ENCODE measurements around the gene SFT2D1. TPM values are rescaled to one million over a fixed set of nuclear protein-coding genes. Genes with fewer than 3 reads are reported as not detected.
A peak's percentile ranks its signal among the peaks of the same experiment; 100 is the strongest.

The SFT2D1 gene
- total RNA-seq, 1 donor from 2014 or later: 29.8 TPM

- Mint-ChIP-seq H3K9me3 (ENCODE audit: low read depth) (peaks cover 11% of the 10 kb centered on the region), H3K36me3 (ENCODE audit: insufficient read depth) (peaks cover under 1% of the 10 kb centered on the region), H3K27ac (no peak overlapping the region), H3K27me3 (no peaks in the 10 kb centered on the region), H3K4me1 (ENCODE audit: low read depth) (peaks cover 7% of the 10 kb centered on the region), H3K4me3 (ENCODE audit: low read depth) (no peak overlapping the region)
- DNase-seq (ENCODE audit: low spot score, unreplicated experiment): no peak
- TF ChIP-seq CTCF (IDR thresholded peaks at IDR 0.05; ENCODE audit: unreplicated experiment): no peak
Observed at GRCh38 chr6:166354143-166354542, 11.8 kb upstream of the SFT2D1 start.

- Mint-ChIP-seq H3K36me3 (ENCODE audit: insufficient read depth) (peaks cover 1% of the 10 kb centered on the region), H3K9me3 (ENCODE audit: low read depth) (peaks cover 13% of the 10 kb centered on the region), H3K4me3 (ENCODE audit: low read depth) (no peak overlapping the region), H3K27me3 (no peaks in the 10 kb centered on the region), H3K4me1 (ENCODE audit: low read depth) (peaks cover 7% of the 10 kb centered on the region), H3K27ac (no peak overlapping the region)
- DNase-seq (ENCODE audit: low spot score, unreplicated experiment): no peak
- TF ChIP-seq CTCF (IDR thresholded peaks at IDR 0.05; ENCODE audit: unreplicated experiment): no peak
Observed at GRCh38 chr6:166353507-166353906, 11.2 kb upstream of the SFT2D1 start.

GRCh38 chr6:166352923-166353322 lies 10.6 kb upstream of the SFT2D1 start:
- H3K4me3 Mint-ChIP-seq (ENCODE audit: low read depth): no peak overlapping the region
- H3K27me3 Mint-ChIP-seq: peaks cover under 1% of the 10 kb centered on the region

GRCh38 chr6:166351715-166352285 lies 9.5 kb upstream of the SFT2D1 start:
- Mint-ChIP-seq H3K27me3 (peaks cover 10% of the 10 kb centered on the region), H3K4me1 (ENCODE audit: low read depth) (peaks cover 7% of the 10 kb centered on the region), H3K36me3 (ENCODE audit: insufficient read depth) (peaks cover 1% of the 10 kb centered on the region), H3K4me3 (ENCODE audit: low read depth) (peak overlapping the region; percentile 35), H3K9me3 (ENCODE audit: low read depth) (peaks cover 13% of the 10 kb centered on the region), H3K27ac (no peak overlapping the region)
- no peak for DNase-seq (ENCODE audit: low spot score, unreplicated experiment)
- no peak for TF ChIP-seq CTCF (IDR thresholded peaks at IDR 0.05; ENCODE audit: unreplicated experiment)

More at GRCh38 chr6:166352923-166353322, 10.6 kb upstream of the SFT2D1 start:
- H3K36me3 Mint-ChIP-seq (ENCODE audit: insufficient read depth): peaks cover 1% of the 10 kb centered on the region
- peaks cover 13% of the 10 kb centered on the region for H3K9me3 Mint-ChIP-seq (ENCODE audit: low read depth)
- H3K27ac Mint-ChIP-seq: no peak overlapping the region
- TF ChIP-seq CTCF (IDR thresholded peaks at IDR 0.05; ENCODE audit: unreplicated experiment): no peak
- H3K4me1 Mint-ChIP-seq (ENCODE audit: low read depth): peaks cover 7% of the 10 kb centered on the region
- DNase-seq (ENCODE audit: low spot score, unreplicated experiment): no peak

- Mint-ChIP-seq H3K36me3 (ENCODE audit: insufficient read depth) (peaks cover 1% of the 10 kb centered on the region), H3K27ac (no peak overlapping the region), H3K27me3 (peaks cover 15% of the 10 kb centered on the region), H3K4me1 (ENCODE audit: low read depth) (peaks cover 8% of the 10 kb centered on the region), H3K4me3 (ENCODE audit: low read depth) (no peak overlapping the region), H3K9me3 (ENCODE audit: low read depth) (peaks cover 13% of the 10 kb centered on the region)
- DNase-seq (ENCODE audit: low spot score, unreplicated experiment): no peak
- TF ChIP-seq CTCF (IDR thresholded peaks at IDR 0.05; ENCODE audit: unreplicated experiment): no peak
Observed at GRCh38 chr6:166348305-166348949, 6.1 kb upstream of the SFT2D1 start.
